Right cardiac atrium (tissue), 5 donors: ENCODE results near the gene FBXO27. TPM values are rescaled to one million over a fixed set of nuclear protein-coding genes. Genes with fewer than 3 reads are reported as not detected.
"Not testable (repeated sequence)": the region's sequence is repeated elsewhere in the genome, so short reads cannot be mapped to it uniquely, and the experiment has no call there.

Source experiments
- ATAC-seq, 2 donors: fragments of 200-7000 bp; cut with Tn5 transposase; one replicate each; pipeline versions ENCODE4 v1.8.0 to v1.9.1; 2020; ENCODE audit warnings: moderate library complexity in 2 of 2, mild to moderate bottlenecking in 1 of 2
- DNase-seq, 3 donors: peaks; one replicate each; pipeline ENCODE4 v3.0.0-alpha.2; 2020
- H3K27ac ChIP-seq: one replicate; pipeline ENCODE4 v1.5.1; 2013; ENCODE audit warnings: mild to moderate bottlenecking, low read length, control low read depth, moderate library complexity
- H3K27me3 ChIP-seq: one replicate; pipeline ENCODE4 v1.6.1; 2013; ENCODE audit not compliant: control insufficient read depth, insufficient read depth
- H3K4me1 ChIP-seq: one replicate; pipeline ENCODE4 v1.6.1; 2013; ENCODE audit warnings: low read length; ENCODE audit not compliant: control insufficient read depth, insufficient read depth
- H3K4me3 ChIP-seq: one replicate; pipeline ENCODE4 v1.5.1; 2013; ENCODE audit warnings: low read length, control low read depth
- H3K9me3 ChIP-seq: one replicate; pipeline ENCODE4 v1.6.1; 2013; ENCODE audit warnings: low read length; ENCODE audit not compliant: control insufficient read depth
- WGBS: extraction: QIAGEN DNeasy Blood & Tissue Kit; methylation state at CpG from one replicate; pipeline ENCODE4 v1.1.7; 2013; 5-methylcytosine and 5-hydroxymethylcytosine counted together
- intact Hi-C, 4 donors: fragments of 100-400 bp; cut with DNase I; formaldehyde crosslinking; loops; one replicate each; pipeline versions ENCODE4 v1.11.0 to v1.14.0; 2022 to 2023
- long read RNA-seq, 4 donors: library from polyadenylated mRNA; unstranded; transcript quantifications; one replicate each; pipeline ENCODE4 v2.0.0, GENCODE V29; 2020 to 2021
- polyA plus RNA-seq: library from polyadenylated mRNA; stranded (reverse); fragments of 200-250 nt; gene quantifications from one replicate; pipeline ENCODE4 v1.2.3, GENCODE V29; 2013
- total RNA-seq, 4 donors: library from RNA; stranded (reverse); fragmentation: NEBNext Ultra II Directional; extraction: Animal tissue kit (Norgen Biotek cat#: 25700); gene quantifications; one replicate each; pipeline ENCODE4 v1.2.1, GENCODE V29; 2021
- donor health status: healthy with polysubstance abuse.
- donor health status: DM: no; HTN: yes; CAD: no.
- donor health status: DM: no; HTN: no; CAD: no.
- donor health status: DM: no; HTN: yes; CAD: no; lungs with severe emphysema.
- donor health status: DM: yes; HTN: yes; CAD: no.

The FBXO27 gene, protein sequence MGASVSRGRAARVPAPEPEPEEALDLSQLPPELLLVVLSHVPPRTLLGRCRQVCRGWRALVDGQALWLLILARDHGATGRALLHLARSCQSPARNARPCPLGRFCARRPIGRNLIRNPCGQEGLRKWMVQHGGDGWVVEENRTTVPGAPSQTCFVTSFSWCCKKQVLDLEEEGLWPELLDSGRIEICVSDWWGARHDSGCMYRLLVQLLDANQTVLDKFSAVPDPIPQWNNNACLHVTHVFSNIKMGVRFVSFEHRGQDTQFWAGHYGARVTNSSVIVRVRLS
- 10 to 100 TPM; 18.4 to 26.4 (median 20.2) TPM for total RNA-seq
- polyA plus RNA-seq: 10.9 TPM
- long read RNA-seq, donor 1, partial matches to known transcripts: 29 of 43 reads
- long read RNA-seq, donor 1, other reads (novel, unspliced or antisense): 12 of 43 reads
- long read RNA-seq, donor 2, partial matches to known transcripts: 17 of 23 reads
- long read RNA-seq, donor 2, other reads (novel, unspliced or antisense): 5 of 23 reads
- long read RNA-seq, donor 3, partial matches to known transcripts: 25 of 37 reads
- long read RNA-seq, donor 3, other reads (novel, unspliced or antisense): 11 of 37 reads
- long read RNA-seq, donor 4, partial matches to known transcripts: 18 of 23 reads
- long read RNA-seq, donor 4, other reads (novel, unspliced or antisense): 5 of 23 reads

- 3% methylated on average over 66 of the region's 66 CpGs for WGBS
- intact Hi-C loops: no loop called here
- DNase-seq (peak; percentile 26 to 73 (median 73)), ATAC-seq (peak; percentile 57 to 61)
- no peaks in the 10 kb centered on the region for H3K27me3 ChIP-seq
- no peaks in the 10 kb centered on the region for H3K9me3 ChIP-seq
- peak within 1 kb of the TSS; percentile 9 for H3K27ac ChIP-seq
- H3K4me3 ChIP-seq: peak within 1 kb of the TSS; percentile 36
- H3K4me1 ChIP-seq: peaks cover 5% of the 10 kb centered on the region
Observed at GRCh38 chr19:39032063-39032918, at the start of gene FBXO27. FBXO27 (minus strand) TSS chr19:39032549; CDS start chr19:39032227, 322 bp downstream.

DNA sequence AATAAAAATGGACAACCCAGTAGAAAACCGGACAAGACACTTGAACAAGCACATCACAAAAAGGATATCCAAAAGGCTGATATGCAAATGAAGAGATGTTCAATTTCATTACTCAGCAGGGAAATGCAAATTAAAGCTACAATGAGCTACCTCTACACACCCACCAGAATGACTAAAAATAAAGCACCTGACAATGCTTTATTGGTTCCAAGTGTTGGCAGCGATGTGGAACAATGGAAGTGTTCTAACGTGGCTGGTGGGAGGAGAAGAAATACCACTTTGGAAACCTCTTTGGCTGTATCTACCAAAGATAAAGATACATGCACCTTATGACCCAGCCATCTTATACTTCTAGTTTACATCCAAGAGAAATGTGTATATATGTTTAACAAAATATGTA, 48.1 kb upstream of the FBXO27 start:
- ATAC-seq: no peak
- no peak overlapping the region for H3K27ac ChIP-seq
- H3K4me1 ChIP-seq: no peaks in the 10 kb centered on the region
- intact Hi-C loops: no loop called here
- H3K9me3 ChIP-seq: no peaks in the 10 kb centered on the region
- no peak for DNase-seq
- H3K27me3 ChIP-seq: no peaks in the 10 kb centered on the region
- H3K4me3 ChIP-seq: no peak overlapping the region
- WGBS: 54% methylated on average over 3 of the region's 3 CpGs

DNA sequence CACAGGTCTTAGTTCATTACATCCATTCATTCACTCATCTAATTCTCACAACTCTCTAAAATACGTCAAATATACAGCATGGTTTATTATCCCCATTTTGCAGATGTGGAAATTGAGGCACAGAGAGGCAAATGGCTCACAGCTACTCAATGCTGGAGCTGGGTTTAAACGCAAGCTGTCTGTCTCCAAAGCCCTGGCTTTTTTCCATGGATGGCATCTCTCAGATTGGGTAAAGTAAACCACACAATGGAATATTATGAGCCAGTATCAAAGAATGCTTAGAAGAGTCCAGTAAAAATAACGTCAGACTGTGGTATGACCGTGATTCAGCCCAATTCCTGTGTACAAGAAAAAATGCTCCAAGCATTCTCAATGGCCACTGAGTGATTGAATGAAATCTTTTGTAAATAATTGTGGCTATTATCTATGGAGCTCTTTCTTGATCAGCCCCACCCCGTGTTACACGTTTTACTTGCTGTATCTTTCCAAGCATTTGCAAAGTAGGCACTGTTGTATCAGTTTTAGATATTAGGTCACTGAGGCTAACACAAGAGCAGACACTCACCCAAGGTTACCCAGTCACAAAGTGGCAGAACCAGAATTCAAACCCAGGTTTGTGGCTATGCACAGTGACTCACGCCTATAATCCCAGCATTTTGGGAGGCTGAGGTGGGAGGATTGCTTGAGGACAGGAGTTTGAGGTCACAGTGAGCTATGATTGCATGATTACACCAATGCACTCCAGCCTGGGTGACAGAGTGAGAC, 46.3 kb upstream of the FBXO27 start:
- DNase-seq: no peak
- intact Hi-C loops: no loop called here
- Histone ChIP-seq H3K4me1 (no peaks in the 10 kb centered on the region), H3K27me3 (no peaks in the 10 kb centered on the region), H3K4me3 (no peak overlapping the region), H3K27ac (no peak overlapping the region), H3K9me3 (no peaks in the 10 kb centered on the region)
- ATAC-seq: no peak
- WGBS: 56% methylated on average over 7 of the region's 7 CpGs

GRCh38 chr19:39077323-39077722, 45.0 kb upstream of the FBXO27 start:
- intact Hi-C loops: no loop called here
- DNase-seq (no peak), ATAC-seq (no peak)
- Histone ChIP-seq H3K4me1 (no peaks in the 10 kb centered on the region), H3K4me3 (no peak overlapping the region), H3K27ac (no peak overlapping the region), H3K27me3 (no peaks in the 10 kb centered on the region), H3K9me3 (no peaks in the 10 kb centered on the region)
- 85% methylated on average over 11 of the region's 11 CpGs for WGBS

GRCh38 chr19:39074942-39075341, 42.6 kb upstream of the FBXO27 start:
- intact Hi-C loops: no loop called here
- WGBS: 91% methylated on average over 6 of the region's 6 CpGs
- Histone ChIP-seq H3K27me3 (no peaks in the 10 kb centered on the region), H3K4me1 (no peaks in the 10 kb centered on the region), H3K4me3 (no peak overlapping the region), H3K27ac (no peak overlapping the region), H3K9me3 (no peaks in the 10 kb centered on the region)
- DNase-seq (no peak), ATAC-seq (no peak)

GRCh38 chr19:39074205-39074692, 41.9 kb upstream of the FBXO27 start:
- ATAC-seq: no peak
- no peaks in the 10 kb centered on the region for H3K27me3 ChIP-seq
- no peak for DNase-seq
- H3K4me1 ChIP-seq: no peaks in the 10 kb centered on the region
- no peak overlapping the region for H3K4me3 ChIP-seq
- H3K9me3 ChIP-seq: no peaks in the 10 kb centered on the region
- no peak overlapping the region for H3K27ac ChIP-seq
- intact Hi-C loops: no loop called here
- 56% methylated on average over 3 of the region's 3 CpGs for WGBS

DNA sequence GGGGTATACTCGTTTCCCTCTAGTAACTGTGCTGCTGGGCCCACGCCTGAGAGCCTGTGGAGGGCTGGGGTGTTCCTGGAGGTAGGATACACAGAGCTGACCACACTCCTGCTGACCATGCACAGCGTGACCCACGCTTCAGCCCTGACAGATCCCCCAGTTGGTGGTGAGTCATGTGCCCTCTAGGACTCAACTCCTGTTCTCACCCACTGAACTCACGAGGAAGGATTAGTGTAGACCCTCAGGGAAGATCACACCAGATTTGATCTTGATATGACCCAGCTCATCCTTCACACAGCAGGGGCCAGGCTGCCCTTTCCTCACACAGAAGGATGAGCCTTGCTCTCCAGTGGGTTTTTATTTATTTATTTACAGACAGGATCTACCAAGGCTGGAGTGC, 38.5 kb upstream of the FBXO27 start:
- H3K27me3 ChIP-seq: no peaks in the 10 kb centered on the region
- H3K4me3 ChIP-seq: no peak overlapping the region
- no peaks in the 10 kb centered on the region for H3K4me1 ChIP-seq
- 70% methylated on average over 5 of the region's 5 CpGs for WGBS
- ATAC-seq (no peak), DNase-seq (no peak)
- intact Hi-C loops: no loop called here
- H3K27ac ChIP-seq: no peak overlapping the region
- no peaks in the 10 kb centered on the region for H3K9me3 ChIP-seq

- H3K4me1 ChIP-seq, ATAC-seq, intact Hi-C loops, H3K27me3 ChIP-seq, H3K9me3 ChIP-seq, H3K27ac ChIP-seq, DNase-seq, H3K4me3 ChIP-seq: not testable (repeated sequence)
- WGBS: 82% methylated on average over 6 of the region's 6 CpGs
Observed at GRCh38 chr19:39068259-39068658, 35.9 kb upstream of the FBXO27 start.

GRCh38 chr19:39067104-39067503, 34.8 kb upstream of the FBXO27 start:
- Histone ChIP-seq H3K9me3 (no peaks in the 10 kb centered on the region), H3K4me3 (no peak overlapping the region), H3K4me1 (no peaks in the 10 kb centered on the region), H3K27me3 (no peaks in the 10 kb centered on the region), H3K27ac (no peak overlapping the region)
- WGBS: 86% methylated on average over 4 of the region's 4 CpGs
- ATAC-seq (no peak), DNase-seq (no peak)
- intact Hi-C loops: no loop called here

DNA sequence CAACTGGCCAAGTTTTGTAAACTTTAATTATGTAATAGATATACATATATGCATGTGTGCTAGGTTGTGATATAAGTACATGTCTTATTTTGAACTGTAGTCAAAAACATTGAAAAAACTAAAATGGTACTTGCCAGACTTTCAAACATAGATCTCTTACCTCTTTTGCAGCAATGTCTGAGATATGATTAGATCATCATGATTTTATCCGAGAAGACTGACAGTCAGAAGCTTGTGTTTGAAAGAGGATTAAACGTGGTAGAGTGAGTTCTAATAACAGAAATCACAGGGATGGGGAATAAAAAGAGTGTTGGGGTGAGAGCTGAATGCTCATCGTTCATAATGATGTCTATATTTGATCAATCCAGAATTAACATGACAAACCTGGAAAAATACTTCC, 33.6 kb upstream of the FBXO27 start:
- Histone ChIP-seq H3K9me3 (no peaks in the 10 kb centered on the region), H3K27me3 (no peaks in the 10 kb centered on the region), H3K27ac (no peak overlapping the region), H3K4me1 (no peaks in the 10 kb centered on the region), H3K4me3 (no peak overlapping the region)
- intact Hi-C loops: no loop called here
- 72% methylated on average over 3 of the region's 3 CpGs for WGBS
- DNase-seq (no peak), ATAC-seq (no peak)
